C4-2B (cell line): ENCODE data around the gene DUSP7.

ENCODE experiments used
- H3K27ac ChIP-seq: fragments of 450-650 bp; 2 replicates; pipeline ENCODE4 v1.5.1; 2017
- ZFX ChIP-seq: fragments of 450-650 bp; IDR thresholded peaks from 2 replicates; pipeline ENCODE4 v1.6.1; 2017
- TF ChIP-seq, protein P1 (sequence below): fragments of 450-650 bp; conservative IDR thresholded peaks from 2 replicates; pipeline ENCODE4 v1.5.1; 2017; ENCODE audit warnings: mild to moderate bottlenecking

Gene DUSP7

DNA sequence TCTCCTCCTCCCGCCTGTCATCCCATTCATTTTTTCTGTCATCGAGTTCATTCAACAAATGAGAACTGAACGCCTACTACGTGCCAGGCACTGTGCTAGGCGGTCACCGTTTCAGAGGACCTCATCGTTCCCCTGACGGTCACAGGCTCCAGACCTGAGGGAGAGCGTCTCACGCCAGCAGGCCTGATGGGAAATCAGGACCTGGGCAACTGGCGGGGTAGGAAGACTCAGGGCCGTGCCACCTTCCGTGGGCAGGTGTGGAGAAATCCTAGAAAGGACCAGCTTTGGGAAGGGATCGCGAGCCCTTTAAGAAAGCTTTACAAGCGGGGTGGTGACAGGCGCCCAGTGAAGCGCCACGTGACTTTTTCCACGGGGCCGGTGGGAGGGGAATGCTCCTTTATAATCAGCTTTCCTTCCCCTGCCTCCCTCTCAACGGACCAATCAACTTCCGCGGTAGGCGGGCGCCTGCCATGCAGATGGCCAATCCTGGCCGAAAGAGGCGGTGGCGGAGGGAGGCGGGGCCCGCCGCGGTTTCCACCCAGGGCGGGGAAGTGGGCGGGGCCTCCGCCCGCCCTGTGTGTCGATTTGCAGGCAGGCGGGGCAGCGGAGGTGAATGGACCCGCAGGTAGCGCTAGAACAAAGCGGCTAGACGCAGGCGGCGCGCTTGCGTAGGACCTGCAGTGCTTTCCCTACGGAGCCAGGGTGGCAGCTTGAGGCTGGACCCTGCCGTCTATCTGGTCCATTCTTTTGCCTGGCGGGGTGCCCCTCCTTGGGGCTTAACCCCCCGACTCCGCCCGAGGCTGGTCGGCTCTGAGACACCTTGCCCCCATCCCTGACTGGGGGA lies 819 bp upstream of the DUSP7 start:
- peak overlapping the region; percentile 82 for H3K27ac ChIP-seq
- TF ChIP-seq, protein P1, sequence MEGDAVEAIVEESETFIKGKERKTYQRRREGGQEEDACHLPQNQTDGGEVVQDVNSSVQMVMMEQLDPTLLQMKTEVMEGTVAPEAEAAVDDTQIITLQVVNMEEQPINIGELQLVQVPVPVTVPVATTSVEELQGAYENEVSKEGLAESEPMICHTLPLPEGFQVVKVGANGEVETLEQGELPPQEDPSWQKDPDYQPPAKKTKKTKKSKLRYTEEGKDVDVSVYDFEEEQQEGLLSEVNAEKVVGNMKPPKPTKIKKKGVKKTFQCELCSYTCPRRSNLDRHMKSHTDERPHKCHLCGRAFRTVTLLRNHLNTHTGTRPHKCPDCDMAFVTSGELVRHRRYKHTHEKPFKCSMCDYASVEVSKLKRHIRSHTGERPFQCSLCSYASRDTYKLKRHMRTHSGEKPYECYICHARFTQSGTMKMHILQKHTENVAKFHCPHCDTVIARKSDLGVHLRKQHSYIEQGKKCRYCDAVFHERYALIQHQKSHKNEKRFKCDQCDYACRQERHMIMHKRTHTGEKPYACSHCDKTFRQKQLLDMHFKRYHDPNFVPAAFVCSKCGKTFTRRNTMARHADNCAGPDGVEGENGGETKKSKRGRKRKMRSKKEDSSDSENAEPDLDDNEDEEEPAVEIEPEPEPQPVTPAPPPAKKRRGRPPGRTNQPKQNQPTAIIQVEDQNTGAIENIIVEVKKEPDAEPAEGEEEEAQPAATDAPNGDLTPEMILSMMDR, result no peak
- no peak for TF ChIP-seq ZFX

DNA sequence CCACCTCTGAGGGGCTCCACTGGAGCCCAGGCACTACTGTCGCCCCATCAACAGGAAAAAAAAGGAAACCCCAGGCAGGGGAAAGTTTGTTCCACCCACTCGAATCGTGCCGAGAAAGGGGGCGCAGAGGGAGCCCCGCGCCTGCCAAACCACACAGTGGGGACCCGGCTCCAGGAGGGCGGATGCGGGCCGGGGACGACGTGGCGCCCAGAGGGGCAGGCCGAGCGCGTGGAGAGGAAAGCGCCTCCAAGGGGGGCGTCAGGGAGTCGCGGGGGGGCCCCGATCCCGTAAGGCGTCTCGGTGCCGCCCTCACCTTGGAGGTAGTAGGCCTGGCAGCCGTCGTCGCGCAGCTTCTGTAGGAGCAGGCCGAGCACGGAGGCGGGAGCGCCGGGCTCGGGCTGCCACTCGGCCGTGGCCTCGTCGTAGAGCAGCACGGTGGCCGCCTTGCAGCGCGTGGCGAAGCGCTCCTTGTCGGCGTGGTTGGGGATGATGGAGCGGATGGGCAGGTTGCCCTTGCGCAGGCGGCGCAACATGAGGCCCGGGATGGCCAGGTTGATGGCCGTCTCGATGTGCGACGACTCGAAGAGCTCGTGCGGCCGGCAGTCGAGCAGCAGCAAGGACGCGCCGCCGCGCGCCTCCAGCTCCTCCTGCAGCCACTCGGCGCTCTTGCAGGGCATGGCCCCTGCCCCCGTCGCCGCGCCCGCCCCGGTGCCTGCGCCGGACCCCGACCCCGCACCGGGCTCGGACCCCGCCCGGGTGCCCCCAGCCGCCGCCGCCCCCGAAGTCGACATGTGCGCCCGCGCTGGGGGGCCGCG lies 627 bp downstream of the DUSP7 start:
- H3K27ac ChIP-seq, result peak overlapping the region; percentile 82
- TF ChIP-seq ZFX, result peak; percentile 86
- TF ChIP-seq, protein P1, result peak; percentile 23; the same call in 1 of the 2 replicates

DNA sequence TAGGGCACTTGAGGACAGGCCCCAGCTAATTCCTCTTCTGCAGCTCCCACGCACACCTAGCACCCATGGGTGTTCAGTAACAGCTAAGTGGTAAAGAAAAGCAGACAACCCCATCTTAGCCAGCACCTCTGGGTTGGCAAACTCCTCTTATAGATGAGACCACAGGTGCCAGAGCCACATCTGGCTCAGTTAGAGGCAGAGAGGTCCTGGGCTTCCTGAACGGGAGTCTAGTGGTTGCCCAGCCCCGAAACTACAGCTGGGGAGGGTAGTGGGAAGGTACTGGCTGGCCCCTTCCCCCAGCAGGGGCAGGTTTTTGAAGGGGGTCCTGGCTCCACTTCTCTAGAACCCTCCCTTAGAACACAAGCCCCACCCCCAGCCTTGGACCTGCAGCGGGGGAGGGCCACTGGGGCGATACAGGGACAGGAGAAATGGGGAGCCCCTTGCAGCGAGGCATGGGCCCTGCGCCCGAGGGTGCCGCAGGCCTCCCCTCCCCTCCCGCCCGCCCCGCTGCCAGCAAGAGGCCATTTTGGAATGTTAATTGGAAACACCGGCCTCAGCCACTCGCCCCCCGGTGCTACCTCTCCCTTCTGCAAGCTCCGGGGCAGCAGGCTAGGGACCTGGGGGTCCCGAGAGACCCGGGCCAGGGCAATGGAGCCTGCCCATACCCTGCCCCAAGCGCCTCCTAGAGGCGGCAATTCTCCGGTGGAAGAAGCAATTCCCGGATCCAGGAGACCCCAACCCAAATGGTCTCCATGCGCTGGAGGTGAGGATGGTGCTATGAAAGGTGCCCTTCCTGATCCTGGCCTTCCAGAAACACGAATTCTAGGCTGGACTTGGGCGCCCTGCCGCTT lies 1.5 kb downstream of the DUSP7 start:
- H3K27ac ChIP-seq, result peak overlapping the region; percentile 82
- TF ChIP-seq ZFX, result no peak
- TF ChIP-seq, protein P1, result peak; percentile 35

DNA sequence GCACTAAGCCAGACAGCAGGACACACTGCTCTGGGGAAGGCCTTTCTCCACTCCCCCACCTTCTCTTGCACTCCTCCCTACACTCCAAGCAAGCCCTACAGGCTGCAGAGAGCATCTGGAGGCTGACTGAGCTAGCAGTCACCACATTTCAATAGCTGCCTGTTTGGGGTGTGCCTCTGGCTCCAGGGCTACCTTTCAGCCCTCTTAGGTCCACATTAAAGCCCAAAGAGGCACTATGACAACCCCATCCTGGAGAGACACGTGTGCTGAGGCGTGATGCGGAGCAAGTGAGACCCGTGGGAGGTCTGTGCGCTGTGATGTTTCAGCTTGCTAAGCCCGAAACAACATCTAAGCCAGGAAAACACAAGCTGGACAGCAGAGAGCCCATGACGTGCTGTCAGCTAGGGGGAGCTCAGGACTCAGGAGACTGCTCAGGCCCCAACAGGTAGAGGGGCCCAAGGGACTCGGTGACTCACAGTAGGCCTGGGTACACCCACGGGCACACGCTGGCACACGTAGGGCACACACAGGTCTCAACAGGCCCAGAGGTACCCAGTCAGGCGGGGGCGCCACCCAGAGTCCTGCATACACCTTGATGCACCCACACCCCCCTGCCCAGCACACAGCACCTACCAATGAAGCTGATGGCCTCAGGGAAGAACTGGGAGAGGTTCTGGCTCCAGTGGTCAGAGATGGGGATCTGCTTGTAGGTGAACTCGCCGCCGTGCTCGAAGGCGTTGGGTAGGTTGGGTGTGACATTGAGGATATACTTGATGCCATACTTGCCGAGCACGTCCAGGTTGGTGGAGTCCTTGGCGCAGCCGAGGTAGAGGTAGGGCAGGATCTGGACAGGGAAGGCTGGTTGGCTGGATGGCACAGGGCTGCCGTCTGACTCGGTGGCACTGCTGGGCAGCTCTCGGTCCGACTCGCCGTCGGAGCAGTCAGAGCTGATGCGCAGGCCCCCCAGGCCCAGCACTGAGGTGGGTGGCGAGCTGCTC lies 2.8 kb downstream of the DUSP7 start:
- H3K27ac ChIP-seq, result no peak overlapping the region

DNA sequence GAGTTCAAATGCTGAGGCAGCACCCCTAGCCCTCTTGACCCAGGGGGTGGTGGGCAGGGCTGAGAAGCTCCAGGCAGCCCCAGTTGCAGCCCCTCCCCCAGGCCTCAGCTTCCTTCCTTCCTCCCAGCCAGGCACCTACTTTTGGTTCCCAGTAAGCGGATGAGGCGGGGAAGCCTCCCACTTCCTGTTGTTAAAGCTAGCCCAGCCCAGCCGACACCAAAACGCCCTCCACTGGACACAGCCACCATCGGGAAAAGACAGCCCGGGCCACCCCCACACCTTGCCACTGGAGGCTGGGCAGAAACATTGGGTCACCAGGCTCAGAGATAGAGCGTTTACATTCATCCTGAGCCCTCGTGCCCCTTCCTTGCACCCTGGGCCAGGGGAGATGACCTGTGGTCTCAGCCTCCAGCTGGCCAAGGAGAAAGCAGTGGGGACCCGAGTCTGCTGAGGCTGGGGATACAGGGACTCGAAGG lies 3.5 kb downstream of the DUSP7 start:
- TF ChIP-seq, protein P1, result no peak
- no peak for TF ChIP-seq ZFX
- no peak overlapping the region for H3K27ac ChIP-seq

More for the DNA sequence above, 2.8 kb downstream of the DUSP7 start:
- TF ChIP-seq, protein P1, result no peak
- no peak for TF ChIP-seq ZFX

DNA sequence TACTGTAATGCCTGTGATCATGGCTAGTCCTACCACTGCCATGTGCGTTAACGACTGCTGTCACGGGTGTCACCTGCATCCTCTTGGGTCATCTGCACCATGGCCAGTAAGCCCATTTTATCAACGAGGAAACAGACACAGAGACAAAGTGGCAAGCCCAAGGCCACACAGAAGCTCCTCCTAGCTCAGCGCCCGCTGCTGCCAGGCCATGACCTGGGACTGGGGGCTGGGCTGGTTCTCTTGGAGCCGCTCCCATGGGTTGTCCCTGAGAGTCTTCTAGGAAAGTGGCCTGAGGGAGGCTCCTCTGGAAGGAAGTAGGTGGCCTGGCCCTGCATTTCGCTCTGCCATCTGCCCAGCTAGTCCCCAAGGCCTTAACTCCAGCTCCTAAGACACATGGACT lies 4.9 kb downstream of the DUSP7 start:
- H3K27ac ChIP-seq, result no peak overlapping the region
- TF ChIP-seq, protein P1, result no peak
- TF ChIP-seq ZFX, result no peak
